BJ (cell line): Measurements from ENCODE around the gene DENND5B. TPM values are rescaled to one million over a fixed set of nuclear protein-coding genes. Genes with fewer than 3 reads are reported as not detected.

Source experiments
- CTCF ChIA-PET: fragments of 350-600 bp; formaldehyde crosslinking; extraction: SDS; loops from one replicate; lab custom pipeline; 2021; ENCODE audit warnings: antibody characterized with exemption, inconsistent platforms; lab: Yijun Ruan, JAX
- POLR2A ChIA-PET: fragments of 300-600 bp; sonication (Branson Sonifier 250); formaldehyde crosslinking; extraction: SDS; loops from one replicate; lab custom pipeline; 2021; ENCODE audit warnings: antibody characterized with exemption; lab: Charles Lee
- DNase-seq: peaks from one replicate; pipeline ENCODE4 v3.0.0-alpha.2; 2011; ENCODE audit warnings: low read depth
- H3K27me3 ChIP-seq: 2 replicates; pipeline ENCODE4 v1.6.0; 2011; ENCODE audit warnings: low read length; ENCODE audit not compliant: control insufficient read depth, insufficient read depth
- H3K36me3 ChIP-seq: 2 replicates; pipeline ENCODE4 v1.5.1; 2011; ENCODE audit warnings: low read length; ENCODE audit not compliant: control insufficient read depth, insufficient read depth
- H3K4me3 ChIP-seq: 2 replicates; pipeline ENCODE4 v1.5.1; 2011; ENCODE audit warnings: low read depth, mild to moderate bottlenecking, control low read depth, low read length
- CTCF ChIP-seq: IDR thresholded peaks from 2 replicates; pipeline ENCODE4 v1.5.1; 2011; ENCODE audit warnings: low read depth, mild to moderate bottlenecking, control low read depth, inconsistent platforms, low read length, moderate library complexity; ENCODE audit not compliant: insufficient read depth
- polyA plus RNA-seq: library from polyadenylated mRNA; depleted of rRNA; stranded (reverse); fragments of >200 nt; gene quantifications from 2 replicates; pipeline ENCODE4 v1.2.3, GENCODE V29; 2011

Gene DENND5B
- polyA plus RNA-seq, 1 experiment: 5.4 TPM

- Histone ChIP-seq H3K4me3 (no peak overlapping the region), H3K27me3 (no peaks in the 10 kb centered on the region), H3K36me3 (no peaks in the 10 kb centered on the region)
- POLR2A ChIA-PET: no interaction called here
- CTCF ChIA-PET: no interaction called here
- TF ChIP-seq CTCF: no peak
- DNase-seq: peak; percentile 86
Measured at GRCh38 chr12:31491841-31492598, 98.9 kb downstream of the DENND5B start.

- Histone ChIP-seq H3K27me3 (no peaks in the 10 kb centered on the region), H3K4me3 (no peak overlapping the region), H3K36me3 (no peaks in the 10 kb centered on the region)
- no peak for TF ChIP-seq CTCF
- ChIA-PET POLR2A (no interaction called here), CTCF (no interaction called here)
- no peak for DNase-seq
Measured at GRCh38 chr12:31491241-31491794, 99.6 kb downstream of the DENND5B start.

- Histone ChIP-seq H3K27me3 (no peaks in the 10 kb centered on the region), H3K36me3 (no peaks in the 10 kb centered on the region), H3K4me3 (no peak overlapping the region)
- no peak for TF ChIP-seq CTCF
- CTCF ChIA-PET: no interaction called here
- DNase-seq: no peak
- POLR2A ChIA-PET: no interaction called here
Measured at GRCh38 chr12:31488737-31489338, 102.1 kb downstream of the DENND5B start.

- H3K27me3 ChIP-seq: no peaks in the 10 kb centered on the region
- POLR2A ChIA-PET: no interaction called here
- no peak for DNase-seq
- TF ChIP-seq CTCF: no peak
- CTCF ChIA-PET: interaction anchor here (0.6 to 1.4 kb wide), 2 partner anchors 9 to 36 kb away, joined by 3 read pairs; no protein-coding TSS in a partner anchor
- no peaks in the 10 kb centered on the region for H3K36me3 ChIP-seq
- H3K4me3 ChIP-seq: no peak overlapping the region
Measured at GRCh38 chr12:31485571-31485970, 105.4 kb downstream of the DENND5B start.

GRCh38 chr12:31482816-31483215, 108.1 kb downstream of the DENND5B start:
- DNase-seq: no peak
- ChIA-PET CTCF (no interaction called here), POLR2A (no interaction called here)
- Histone ChIP-seq H3K27me3 (no peaks in the 10 kb centered on the region), H3K36me3 (no peaks in the 10 kb centered on the region), H3K4me3 (no peak overlapping the region)
- TF ChIP-seq CTCF: no peak
